HepG2 (cell line): ENCODE measurements around the gene ETS1. TPM values are rescaled to one million over a fixed set of nuclear protein-coding genes. Genes with fewer than 3 reads are reported as not detected.

Experiments
- ATAC-seq: fragments of 200-7000 bp; cut with Tn5 transposase; 3 replicates; pipeline ENCODE4 v1.9.1; 2020; ENCODE audit warnings: mild to moderate bottlenecking, moderate library complexity
- BruUV-seq: library from RNA; stranded (reverse); fragments of 400-500 nt; replicated peaks from 2 replicates; lab custom pipeline; 2021; lab: Mats Ljungman, UMichigan
- CTCF ChIA-PET: fragments of 300-600 bp; formaldehyde crosslinking; extraction: SDS; loops from one replicate; lab custom pipeline; 2021; ENCODE audit warnings: low total read pairs, inconsistent platforms, low intra/inter-chr PET ratio; lab: Yijun Ruan, JAX
- POLR2A ChIA-PET: fragments of 350-600 bp; sonication (Branson Sonifier 250); formaldehyde crosslinking; loops from one replicate; lab custom pipeline; 2020; ENCODE audit warnings: antibody characterized with exemption, inconsistent platforms; lab: Yijun Ruan, JAX
- DNase-seq: peaks from one replicate; pipeline ENCODE4 v3.0.0-alpha.2; 2015; ENCODE audit warnings: low spot score
- FAIRE-seq: peaks from 3 replicates; lab custom pipeline; 2011; peaks lifted over from hg19 to GRCh38; lab: Jason Lieb, UNC
- H2AFZ ChIP-seq: one replicate; pipeline ENCODE4 v1.6.1; 2011; ENCODE audit warnings: low read length, inconsistent platforms
- H3K27ac ChIP-seq: fragments of 300-600 bp; 3 replicates; pipeline ENCODE4 v1.8.0; 2011; ENCODE audit warnings: mixed run types, mild to moderate bottlenecking, mixed read lengths, low read length, inconsistent platforms; ENCODE audit not compliant: insufficient read depth; ENCODE audit errors: extremely low read length
- H3K27me3 ChIP-seq, 2 experiments: fragments of 200-600 bp in 1 of 2; 2 replicates in 1 of 2; 3 replicates in 1 of 2; pipeline versions ENCODE4 v1.6.0 to v1.8.0; 2011; ENCODE audit warnings: low read length in 2 of 2, mild to moderate bottlenecking in 2 of 2, moderate library complexity in 2 of 2, inconsistent platforms in 1 of 2; ENCODE audit not compliant: insufficient read depth in 2 of 2, control insufficient read depth in 1 of 2
- H3K36me3 ChIP-seq, 2 experiments: fragments of 200-600 bp in 1 of 2; replicated peaks in 1 of 2; 2 replicates in 1 of 2; 3 replicates in 1 of 2; pipeline versions ENCODE4 v1.5.1 to v1.8.0; 2011; ENCODE audit warnings: low read length in 2 of 2, inconsistent platforms in 1 of 2; ENCODE audit not compliant: insufficient read depth in 2 of 2, control insufficient read depth in 1 of 2
- H3K4me1 ChIP-seq: 2 replicates; pipeline ENCODE4 v1.5.1; 2012; ENCODE audit warnings: low read length, inconsistent platforms; ENCODE audit not compliant: insufficient read depth
- H3K4me2 ChIP-seq: 2 replicates; pipeline ENCODE4 v1.6.0; 2011; ENCODE audit warnings: low read depth, low read length, inconsistent platforms
- H3K4me3 ChIP-seq, 3 experiments: fragments of 200-600 bp in 1 of 3; sonication (generic), shearing (Covaris generic) in 1 of 3; replicated peaks in 1 of 3; 2 replicates each; pipeline ENCODE4 v1.5.1; 2011 to 2016; ENCODE audit warnings: low read length in 3 of 3, inconsistent platforms in 2 of 3, low read depth in 2 of 3, mild to moderate bottlenecking in 2 of 3, control low read depth in 1 of 3, mixed read lengths in 1 of 3; ENCODE audit not compliant: insufficient read depth in 1 of 3
- H3K79me2 ChIP-seq: one replicate; pipeline ENCODE4 v1.6.1; 2011; ENCODE audit warnings: low read length, inconsistent platforms; ENCODE audit not compliant: insufficient read depth
- H3K9ac ChIP-seq: 2 replicates; pipeline ENCODE4 v1.6.0; 2011; ENCODE audit warnings: mild to moderate bottlenecking, low read depth, low read length, inconsistent platforms; ENCODE audit not compliant: insufficient read depth
- H3K9me3 ChIP-seq: 2 replicates; pipeline ENCODE4 v1.5.1; 2012; ENCODE audit warnings: mild to moderate bottlenecking, low read length
- H4K20me1 ChIP-seq: 2 replicates; pipeline ENCODE4 v1.6.0; 2011; ENCODE audit warnings: inconsistent platforms, mild to moderate bottlenecking, low read length, moderate library complexity; ENCODE audit not compliant: insufficient read depth
- KLF6 ChIP-seq: IDR thresholded peaks from 2 replicates; pipeline ENCODE4 v1.8.0; 2016; ENCODE audit warnings: missing biosample characterization, missing genetic modification reagents
- NAIF1 ChIP-seq: sonication (generic); formaldehyde crosslinking; IDR thresholded peaks from 2 replicates; pipeline ENCODE4 v1.5.0; 2020; ENCODE audit warnings: mild to moderate bottlenecking, missing genetic modification reagents, borderline replicate concordance
- RFXAP ChIP-seq: sonication (generic); formaldehyde crosslinking; IDR thresholded peaks from 2 replicates; pipeline ENCODE4 v1.4.0; 2020; ENCODE audit warnings: missing genetic modification reagents, borderline replicate concordance
- SATB2 ChIP-seq: sonication (generic); formaldehyde crosslinking; IDR thresholded peaks from 2 replicates; pipeline ENCODE4 v1.5.0; 2020; ENCODE audit warnings: missing genetic modification reagents
- TAF15 ChIP-seq: fragments of 200-400 bp; formaldehyde crosslinking; IDR thresholded peaks from one replicate; pipeline ENCODE4 v1.6.1; 2018; ENCODE audit warnings: mild to moderate bottlenecking, low read depth, low read length; ENCODE audit not compliant: poor library complexity, severe bottlenecking
- TFE3 ChIP-seq: IDR thresholded peaks from 2 replicates; pipeline ENCODE4 v1.6.1; 2016
- ZIK1 ChIP-seq: sonication (generic); formaldehyde crosslinking; IDR thresholded peaks from 2 replicates; pipeline ENCODE4 v1.5.0; 2020; ENCODE audit warnings: mild to moderate bottlenecking, low read depth, missing genetic modification reagents, borderline replicate concordance
- ZNF160 ChIP-seq: sonication (generic); formaldehyde crosslinking; IDR thresholded peaks from 2 replicates; pipeline ENCODE4 v1.8.0; 2022; ENCODE audit warnings: mild to moderate bottlenecking, inconsistent platforms, missing genetic modification reagents
- ZNF670 ChIP-seq: sonication (generic); formaldehyde crosslinking; IDR thresholded peaks from 2 replicates; pipeline ENCODE4 v1.8.0; 2022; ENCODE audit warnings: mild to moderate bottlenecking, missing genetic modification reagents, borderline replicate concordance
- ZNF709 ChIP-seq: sonication (generic); formaldehyde crosslinking; IDR thresholded peaks from 2 replicates; pipeline ENCODE4 v1.5.0; 2020; ENCODE audit warnings: mild to moderate bottlenecking, missing genetic modification reagents
- ZNF816 ChIP-seq: sonication (generic); formaldehyde crosslinking; IDR thresholded peaks from 2 replicates; pipeline ENCODE4 v1.8.0; 2022; ENCODE audit warnings: missing genetic modification reagents, mild to moderate bottlenecking, borderline replicate concordance
- ZXDC ChIP-seq: sonication (generic); formaldehyde crosslinking; IDR thresholded peaks from 2 replicates; pipeline ENCODE4 v1.5.0; 2020; ENCODE audit warnings: mild to moderate bottlenecking, missing genetic modification reagents
- WGBS: methylation state at CpG from one replicate; pipeline ENCODE4 v1.1.6; 2017; ENCODE audit warnings: low lambda C conversion rate; 5-methylcytosine and 5-hydroxymethylcytosine counted together
- in situ Hi-C: cut with HindIII; loops from 2 replicates; pipeline ENCODE4 v1.10.0; 2017; ENCODE audit warnings: low pct_unique_long_range_greater_than_20kb; ENCODE audit not compliant: extremely low pct_ligation_motif_present
- intact Hi-C: fragments of 100-400 bp; cut with micrococcal nuclease; formaldehyde crosslinking; loops from one replicate; pipeline ENCODE4 v1.10.0; 2022; ENCODE audit not compliant: unreplicated experiment
- polyA plus RNA-seq, 8 experiments: library from polyadenylated mRNA; depleted of rRNA in 3 of 8; stranded (reverse) in 7 of 8; unstranded in 1 of 8; fragments of >200 nt; fragmentation: Illumina TruSeq in 4 of 8; extraction: Trizol in 4 of 8; gene quantifications; 2 replicates each; pipeline versions ENCODE4 v1.2.1 to v1.2.3, GENCODE V29; 2011 to 2016; ENCODE audit warnings: low read depth in 4 of 8, missing spikeins in 1 of 8, mixed read lengths in 1 of 8; ENCODE audit not compliant: insufficient read depth in 1 of 8
- total RNA-seq, 5 experiments: library from RNA; depleted of rRNA; stranded (reverse); fragments of >200 nt; fragmentation: Illumina TruSeq; extraction: Trizol; gene quantifications; 2 replicates each; pipeline ENCODE4 v1.2.3, GENCODE V29; 2016; ENCODE audit warnings: low read depth in 1 of 5

Gene ETS1
- total and polyA plus RNA-seq, 2 of the 13 experiments (the other 11 are each of a cell fraction or from before 2014, with no cell fraction given): 0.18 to 0.34 TPM

GRCh38 chr11:128563942-128564641, 23.3 kb downstream of the ETS1 start:
- TF ChIP-seq ZNF709: no peak
- Histone ChIP-seq H3K4me3 (no peak overlapping the region), H3K4me1 (no peaks in the 10 kb centered on the region), H3K36me3 (no peaks in the 10 kb centered on the region), H3K27me3 (0 out of 5 replicates have a peak, but pooled peaks cover 0 to 8% of the 10 kb centered on the region in 2 experiments), H3K27ac (no peak overlapping the region), H3K79me2 (no peaks in the 10 kb centered on the region), H4K20me1 (no peaks in the 10 kb centered on the region), H3K4me2 (no peak overlapping the region), H3K9me3 (no peaks in the 10 kb centered on the region), H3K9ac (no peak overlapping the region), H2AFZ (no peak overlapping the region)
- POLR2A ChIA-PET: no interaction called here
- CTCF ChIA-PET: no interaction called here
- no TSS peak for BruUV-seq
- 21% methylated on average over 11 of the region's 11 CpGs for WGBS
- intact Hi-C loops: no loop called here
- in situ Hi-C loops: no loop called here
- FAIRE-seq (no peak), ATAC-seq (no peak), DNase-seq (no peak)

GRCh38 chr11:128563308-128563707, 24.1 kb downstream of the ETS1 start:
- ATAC-seq (no peak), DNase-seq (no peak), FAIRE-seq (no peak)
- Histone ChIP-seq H3K4me1 (no peaks in the 10 kb centered on the region), H2AFZ (no peak overlapping the region), H3K27ac (no peak overlapping the region), H3K9ac (no peak overlapping the region), H3K36me3 (no peaks in the 10 kb centered on the region), H3K4me2 (no peak overlapping the region), H3K27me3 (0 out of 5 replicates have a peak, but pooled peaks cover 0 to 8% of the 10 kb centered on the region in 2 experiments), H3K79me2 (no peaks in the 10 kb centered on the region), H3K4me3 (no peak overlapping the region), H4K20me1 (no peaks in the 10 kb centered on the region), H3K9me3 (no peaks in the 10 kb centered on the region)
- intact Hi-C loops (no loop called here), in situ Hi-C loops (no loop called here)
- 12% methylated on average over 5 of the region's 5 CpGs for WGBS
- POLR2A ChIA-PET: no interaction called here
- no TSS peak for BruUV-seq
- CTCF ChIA-PET: no interaction called here
- TF ChIP-seq ZNF670 (CRISPR knock-in tag): no peak
- TF ChIP-seq TAF15: no peak
- TF ChIP-seq SATB2 (CRISPR knock-in tag): no peak
- no peak for TF ChIP-seq ZNF816 (CRISPR knock-in tag)
- TF ChIP-seq NAIF1 (CRISPR knock-in tag): no peak
- TF ChIP-seq ZXDC: no peak
- TF ChIP-seq ZIK1: no peak
- no peak for TF ChIP-seq RFXAP (CRISPR knock-in tag)
- TF ChIP-seq KLF6: no peak
- no peak for TF ChIP-seq ZNF160 (CRISPR knock-in tag)
- no peak for TF ChIP-seq TFE3 (CRISPR knock-in tag)
